H1 (cell line): ENCODE measurements around the gene LPP. TPM values are rescaled to one million over a fixed set of nuclear protein-coding genes. Genes with fewer than 3 reads are reported as not detected.

Source experiments
- CTCF ChIA-PET: fragments of 300-600 bp; sonication (Branson Sonifier 250); formaldehyde crosslinking; loops from one replicate; lab custom pipeline; 2021; ENCODE audit not compliant: partially characterized antibody; lab: Charles Lee
- POLR2A ChIA-PET: fragments of 300-600 bp; sonication (Branson Sonifier 250); formaldehyde crosslinking; loops from one replicate; lab custom pipeline; 2021; ENCODE audit warnings: inconsistent platforms; ENCODE audit not compliant: partially characterized antibody; lab: Charles Lee
- DNase-seq, 2 experiments: peaks; one replicate each; pipeline versions ENCODE4 v3.0.0 to v3.0.0-alpha.2; 2010 to 2022; ENCODE audit warnings: low spot score in 2 of 2, low read depth in 1 of 2, mixed read lengths in 1 of 2
- FAIRE-seq: peaks from 2 replicates; lab custom pipeline; 2011; peaks lifted over from hg19 to GRCh38; lab: Jason Lieb, UNC
- H2AFZ ChIP-seq: 2 replicates; pipeline ENCODE4 v1.8.1; 2012; ENCODE audit warnings: low read length, inconsistent platforms
- H2AK5ac ChIP-seq: 2 replicates; pipeline ENCODE4 v1.6.1; 2013; ENCODE audit warnings: low read depth, low read length
- H2BK120ac ChIP-seq: replicated peaks from 2 replicates; pipeline ENCODE3; 2013; ENCODE audit warnings: low read depth, low read length, inconsistent platforms
- H2BK12ac ChIP-seq: 2 replicates; pipeline ENCODE4 v1.6.1; 2013; ENCODE audit warnings: low read depth, low read length
- H2BK15ac ChIP-seq: 2 replicates; pipeline ENCODE4 v1.6.1; 2013; ENCODE audit warnings: low read length
- H2BK20ac ChIP-seq: 2 replicates; pipeline ENCODE4 v1.6.1; 2013; ENCODE audit warnings: low read length
- H2BK5ac ChIP-seq: 2 replicates; pipeline ENCODE4 v1.6.1; 2013; ENCODE audit warnings: low read depth, low read length
- H3K14ac ChIP-seq: 2 replicates; pipeline ENCODE4 v1.6.1; 2013; ENCODE audit warnings: inconsistent platforms; ENCODE audit not compliant: insufficient read length
- H3K18ac ChIP-seq: 2 replicates; pipeline ENCODE4 v1.6.1; 2013; ENCODE audit warnings: low read length; ENCODE audit errors: extremely low read depth
- H3K23ac ChIP-seq: 2 replicates; pipeline ENCODE4 v1.6.1; 2013; ENCODE audit warnings: inconsistent platforms; ENCODE audit not compliant: insufficient read length
- H3K23me2 ChIP-seq: 2 replicates; pipeline ENCODE4 v1.6.1; 2013; ENCODE audit warnings: low read depth, low read length
- H3K27ac ChIP-seq: 2 replicates; pipeline ENCODE4 v1.6.1; 2011; ENCODE audit warnings: low read depth, low read length, inconsistent platforms
- H3K27me3 ChIP-seq, 4 experiments: replicated peaks in 1 of 4; 1 replicate in 1 of 4; 2 replicates in 3 of 4; pipeline versions ENCODE4 v1.6.1 to v1.8.1; 2011 to 2013; ENCODE audit warnings: low read length in 3 of 4, mild to moderate bottlenecking in 3 of 4, inconsistent platforms in 2 of 4, mixed read lengths in 2 of 4, moderate library complexity in 1 of 4; ENCODE audit not compliant: control insufficient read depth in 3 of 4, insufficient read depth in 3 of 4; ENCODE audit errors: extremely low read depth in 1 of 4
- H3K36me3 ChIP-seq, 4 experiments: 2 replicates each; pipeline versions ENCODE4 v1.6.1 to v1.8.1; 2011 to 2013; ENCODE audit warnings: mild to moderate bottlenecking in 4 of 4, low read length in 3 of 4, moderate library complexity in 2 of 4, control low read depth in 1 of 4, inconsistent platforms in 1 of 4; ENCODE audit not compliant: insufficient read depth in 4 of 4, control insufficient read depth in 2 of 4
- H3K4ac ChIP-seq: replicated peaks from 2 replicates; pipeline ENCODE3; 2013; ENCODE audit warnings: low read length, low read depth, mixed read lengths, inconsistent platforms; ENCODE audit not compliant: insufficient read length
- H3K4me1 ChIP-seq, 4 experiments: replicated peaks in 1 of 4; 1 replicate in 1 of 4; 2 replicates in 3 of 4; pipeline versions ENCODE4 v1.6.1 to v1.8.1; 2011 to 2013; ENCODE audit warnings: low read length in 3 of 4, inconsistent platforms in 2 of 4, mixed read lengths in 1 of 4; ENCODE audit not compliant: insufficient read depth in 4 of 4, control insufficient read depth in 3 of 4
- H3K4me2 ChIP-seq, 2 experiments: 2 replicates each; pipeline versions ENCODE4 v1.6.1 to v1.8.1; 2011 to 2013; ENCODE audit warnings: low read depth in 2 of 2, low read length in 2 of 2, control low read depth in 1 of 2, inconsistent platforms in 1 of 2, mild to moderate bottlenecking in 1 of 2; ENCODE audit not compliant: insufficient read depth in 1 of 2
- H3K4me3 ChIP-seq, 4 experiments: fragments of 200-600, 300-600 bp in 1 of 4; sonication (generic), shearing (Covaris generic), sonication (Bioruptor Twin) in 1 of 4; 2 replicates each; pipeline versions ENCODE4 v1.5.1 to v1.8.1; 2011 to 2016; ENCODE audit warnings: low read length in 4 of 4, low read depth in 3 of 4, control low read depth in 2 of 4, inconsistent platforms in 2 of 4, mild to moderate bottlenecking in 2 of 4, mixed read lengths in 1 of 4, moderate library complexity in 1 of 4; ENCODE audit not compliant: insufficient read depth in 2 of 4; ENCODE audit errors: extremely low read depth in 1 of 4
- H3K56ac ChIP-seq: replicated peaks from 2 replicates; pipeline ENCODE3; 2013; ENCODE audit warnings: low read depth, mild to moderate bottlenecking, mixed read lengths, low read length, inconsistent platforms; ENCODE audit not compliant: insufficient read length
- H3K79me1 ChIP-seq: 2 replicates; pipeline ENCODE4 v1.6.1; 2013; ENCODE audit warnings: low read depth, low read length, control low read depth
- H3K79me2 ChIP-seq, 2 experiments: 2 replicates each; pipeline versions ENCODE4 v1.6.1 to v1.8.1; 2012 to 2013; ENCODE audit warnings: low read length in 2 of 2, mild to moderate bottlenecking in 2 of 2, inconsistent platforms in 1 of 2; ENCODE audit not compliant: insufficient read depth in 2 of 2, control insufficient read depth in 1 of 2
- H3K9ac ChIP-seq, 4 experiments: replicated peaks in 1 of 4; 1 replicate in 1 of 4; 2 replicates in 3 of 4; pipeline versions ENCODE4 v1.6.1 to v1.8.1; 2011 to 2013; ENCODE audit warnings: low read depth in 3 of 4, low read length in 3 of 4, control low read depth in 2 of 4, mild to moderate bottlenecking in 2 of 4, moderate library complexity in 2 of 4, inconsistent platforms in 1 of 4; ENCODE audit errors: extremely low read depth in 1 of 4
- H3K9me3 ChIP-seq, 2 experiments: 2 replicates each; pipeline versions ENCODE4 v1.6.1 to v1.8.1; 2012 to 2013; ENCODE audit warnings: mild to moderate bottlenecking in 2 of 2, moderate library complexity in 2 of 2, control low read depth in 1 of 2, inconsistent platforms in 1 of 2, low read depth in 1 of 2, low read length in 1 of 2, mixed read lengths in 1 of 2; ENCODE audit not compliant: insufficient read depth in 2 of 2
- H4K20me1 ChIP-seq, 2 experiments: replicated peaks in 1 of 2; 2 replicates each; pipeline versions ENCODE3 to v1.8.1; 2011 to 2013; ENCODE audit warnings: inconsistent platforms in 2 of 2, low read length in 2 of 2, mild to moderate bottlenecking in 1 of 2; ENCODE audit not compliant: insufficient read depth in 2 of 2, control insufficient read depth in 1 of 2
- H4K5ac ChIP-seq: 2 replicates; pipeline ENCODE4 v1.6.1; 2013; ENCODE audit warnings: low read length, low read depth, mixed read lengths, inconsistent platforms; ENCODE audit not compliant: insufficient read length
- H4K8ac ChIP-seq: 2 replicates; pipeline ENCODE4 v1.8.0; 2013; ENCODE audit warnings: mild to moderate bottlenecking, moderate library complexity, low read length, inconsistent platforms; ENCODE audit not compliant: insufficient read depth; ENCODE audit errors: extremely low read depth
- H4K91ac ChIP-seq: replicated peaks from 2 replicates; pipeline ENCODE3; 2013; ENCODE audit warnings: low read length, mixed read lengths, inconsistent platforms; ENCODE audit not compliant: insufficient read length
- CEBPB ChIP-seq: IDR thresholded peaks from 2 replicates; pipeline ENCODE4 v1.6.1; 2012; ENCODE audit warnings: low read depth, low read length
- GABPA ChIP-seq: IDR thresholded peaks from 2 replicates; pipeline ENCODE4 v1.6.1; 2011; ENCODE audit warnings: mild to moderate bottlenecking, low read length, moderate library complexity, borderline replicate concordance; ENCODE audit not compliant: insufficient read depth
- HDAC6 ChIP-seq: IDR thresholded peaks from one replicate; pipeline ENCODE4 v1.7.1; 2012; ENCODE audit warnings: low read depth, mild to moderate bottlenecking, inconsistent platforms, low read length, moderate library complexity
- PHF8 ChIP-seq: fragments of 200-600 bp; sonication (generic); conservative IDR thresholded peaks from 2 replicates; pipeline ENCODE4 v1.7.1; 2012; ENCODE audit warnings: low read depth, mild to moderate bottlenecking, inconsistent platforms, low read length, moderate library complexity
- WGBS, 2 experiments: shearing (Covaris generic) in 1 of 2; methylation state at CpG; one replicate each; pipeline versions ENCODE4 v1.1.6 to v1.1.7; 2013 to 2015; ENCODE audit warnings: low lambda C conversion rate in 2 of 2, mixed read lengths in 2 of 2, inconsistent platforms in 1 of 2, low coverage in 1 of 2, missing lambda C conversion rate in 1 of 2; ENCODE audit not compliant: insufficient replicate concordance in 2 of 2, insufficient coverage in 1 of 2, insufficient read length in 1 of 2; ENCODE audit errors: extremely low coverage in 1 of 2, missing lambda C conversion rate in 1 of 2; 5-methylcytosine and 5-hydroxymethylcytosine counted together
- polyA plus RNA-seq, 7 experiments: library from polyadenylated mRNA; depleted of rRNA in 3 of 7; stranded (reverse) in 5 of 7; unstranded in 2 of 7; fragments of >200 nt in 5 of 7; fragments of 200-250 nt in 2 of 7; gene quantifications; 1 replicate in 5 of 7; 2 replicates in 1 of 7; 4 replicates in 1 of 7; pipeline versions ENCODE4 v1.2.1 to v1.2.3, GENCODE V29; 2011 to 2013; ENCODE audit warnings: missing spikeins in 2 of 7, mixed read lengths in 2 of 7
- total RNA-seq: library from RNA; stranded (reverse); fragmentation: NEBNext Ultra II Directional; extraction: Animal tissue kit (Norgen Biotek cat#: 25700); gene quantifications from 2 replicates; pipeline ENCODE4 v1.2.1, GENCODE V29; 2021

LPP gene
- total and polyA plus RNA-seq, 2 of the 8 experiments (the other 6 are each of a cell fraction or from before 2014, with no cell fraction given): 10.0 to 53.3 TPM

- no peak for TF ChIP-seq HDAC6
- no peak for TF ChIP-seq PHF8
- TF ChIP-seq GABPA: no peak
- TF ChIP-seq CEBPB: no peak
- H3K14ac ChIP-seq: no peak overlapping the region
- no peaks in the 10 kb centered on the region for H3K4me1 ChIP-seq
- H3K4me2 ChIP-seq: no peak overlapping the region
- H4K5ac ChIP-seq: no peak overlapping the region
- H3K9ac ChIP-seq: no peak overlapping the region
- H3K18ac ChIP-seq: no peak overlapping the region
- H3K27me3 ChIP-seq: no peaks in the 10 kb centered on the region
- no peak overlapping the region for H2BK15ac ChIP-seq
- no peak overlapping the region for H2BK20ac ChIP-seq
- ChIA-PET POLR2A (no interaction called here), CTCF (no interaction called here)
- no peak overlapping the region for H3K4me3 ChIP-seq
- no peak overlapping the region for H2AFZ ChIP-seq
- no peak overlapping the region for H3K4ac ChIP-seq
- H2AK5ac ChIP-seq: no peak overlapping the region
- no peak overlapping the region for H2BK120ac ChIP-seq
- WGBS, 2 experiments: 59% methylated on average over 3 of the region's 3 CpGs; no CpG with 5 or more reads in 1 of the 2 experiments
- H3K9me3 ChIP-seq: no peaks in the 10 kb centered on the region
- H4K20me1 ChIP-seq: no peaks in the 10 kb centered on the region
- DNase-seq (no peak), FAIRE-seq (no peak)
- no peak overlapping the region for H4K8ac ChIP-seq
- H3K23me2 ChIP-seq: no peaks in the 10 kb centered on the region
- no peak overlapping the region for H2BK12ac ChIP-seq
- no peak overlapping the region for H4K91ac ChIP-seq
- H2BK5ac ChIP-seq: no peak overlapping the region
- H3K27ac ChIP-seq: no peak overlapping the region
- H3K79me1 ChIP-seq: no peaks in the 10 kb centered on the region
- no peak overlapping the region for H3K23ac ChIP-seq
- H3K56ac ChIP-seq: no peak overlapping the region
- no peaks in the 10 kb centered on the region for H3K79me2 ChIP-seq
- no peaks in the 10 kb centered on the region for H3K36me3 ChIP-seq
Measured at GRCh38 chr3:188557235-188557634, 403.3 kb downstream of the LPP start.
